Hair follicular keratinocyte (primary cell): Measurements from ENCODE around the gene CISD3. TPM values are rescaled to one million over a fixed set of nuclear protein-coding genes. Genes with fewer than 3 reads are reported as not detected.

Source experiments
- total RNA-seq: library from RNA; depleted of rRNA; stranded (reverse); fragments of >200 nt; gene quantifications from 2 replicates; pipeline ENCODE4 v1.2.3, GENCODE V29; 2015

CISD3 gene
- total RNA-seq, result 12.3 and 19.0 TPM in 2 replicates

GRCh38 chr17:38729886-38730525 lies at the start of gene CISD3:
CISD3 (plus strand) TSS chr17:38730341; CDS start chr17:38730359, 18 bp downstream.

GRCh38 chr17:38704606-38705522 lies 25.3 kb upstream of the CISD3 start, which contains the start of gene MLLT6:
MLLT6 (plus strand) TSS chr17:38705273; CDS start chr17:38705633, 360 bp downstream.

GRCh38 chr17:38748149-38748891 lies 18.2 kb downstream of the CISD3 start, which contains the start of gene PCGF2:
PCGF2 (minus strand) TSS chr17:38748336; CDS start chr17:38740402, 7,934 bp downstream.

GRCh38 chr17:38752308-38753070 lies 22.3 kb downstream of the CISD3 start, which contains the start of gene PSMB3:
PSMB3 (plus strand) TSS chr17:38752741; CDS start chr17:38752827, 86 bp downstream.

Other genes with a start within 250 kb of the CISD3 start
- 0.31 and 1.0 TPM in 2 replicates for gene SRCIN1, start 124.4 kb upstream of the CISD3 start, total RNA-seq
- gene EPOP, start 55.4 kb upstream of the CISD3 start, total RNA-seq, result 4.1 and 6.3 TPM in 2 replicates
- gene MLLT6, start 25.1 kb upstream of the CISD3 start, total RNA-seq, result 19.3 and 20.5 TPM in 2 replicates
- 2.4 and 7.4 TPM in 2 replicates for gene PCGF2, start 18.0 kb downstream of the CISD3 start, total RNA-seq
- gene PSMB3, start 22.4 kb downstream of the CISD3 start, total RNA-seq, result 245 and 391 TPM in 2 replicates
- 35.5 and 41.0 TPM in 2 replicates for gene PIP4K2B, start 69.2 kb downstream of the CISD3 start, total RNA-seq
- 8.8 and 10.7 TPM in 2 replicates for gene CWC25, start 95.0 kb downstream of the CISD3 start, total RNA-seq
- 1,758 and 2,083 TPM in 2 replicates for gene RPL23, start 123.4 kb downstream of the CISD3 start, total RNA-seq
- gene LASP1, start 139.7 kb downstream of the CISD3 start, total RNA-seq, result 149 and 162 TPM in 2 replicates
- gene FBXO47, start 237.1 kb downstream of the CISD3 start, total RNA-seq, result not detected in 2 replicates